Osteocyte (in vitro differentiated cells): Measurements from ENCODE around the gene RAB5B. TPM values are rescaled to one million over a fixed set of nuclear protein-coding genes. Genes with fewer than 3 reads are reported as not detected.

Source experiments
- DNase-seq: peaks from one replicate; pipeline ENCODE4 v3.0.0; 2021; ENCODE audit warnings: mixed read lengths; ENCODE audit not compliant: unreplicated experiment; ENCODE audit errors: extremely low spot score
- H3K27ac Mint-ChIP-seq: one replicate; pipeline ENCODE4 v1.8.0; 2021; ENCODE audit warnings: mild to moderate bottlenecking, mixed read lengths; ENCODE audit not compliant: unreplicated experiment
- H3K27me3 Mint-ChIP-seq: one replicate; pipeline ENCODE4 v1.8.0; 2021; ENCODE audit warnings: mixed read lengths; ENCODE audit not compliant: unreplicated experiment
- H3K36me3 Mint-ChIP-seq: one replicate; pipeline ENCODE4 v1.8.0; 2021; ENCODE audit warnings: mixed read lengths; ENCODE audit not compliant: unreplicated experiment
- H3K4me1 Mint-ChIP-seq: one replicate; pipeline ENCODE4 v1.8.0; 2021; ENCODE audit warnings: mixed read lengths; ENCODE audit not compliant: unreplicated experiment
- H3K4me3 Mint-ChIP-seq: one replicate; pipeline ENCODE4 v1.8.0; 2021; ENCODE audit warnings: mild to moderate bottlenecking, moderate library complexity, mixed read lengths; ENCODE audit not compliant: unreplicated experiment
- H3K9me3 Mint-ChIP-seq: one replicate; pipeline ENCODE4 v1.8.0; 2021; ENCODE audit warnings: mixed read lengths; ENCODE audit not compliant: unreplicated experiment
- total RNA-seq: library from RNA; stranded (reverse); gene quantifications from 2 replicates; pipeline ENCODE4 v1.2.1, GENCODE V29; 2021
- TF ChIP-seq, protein P1 (sequence below): fragments of 200-600 bp; sonication (generic); IDR thresholded peaks from 2 replicates; pipeline ENCODE4 v1.5.0; 2021; ENCODE audit warnings: antibody characterized with exemption, mild to moderate bottlenecking, moderate library complexity

Gene RAB5B
- total RNA-seq, 1 donor from 2014 or later: 126 TPM

DNA sequence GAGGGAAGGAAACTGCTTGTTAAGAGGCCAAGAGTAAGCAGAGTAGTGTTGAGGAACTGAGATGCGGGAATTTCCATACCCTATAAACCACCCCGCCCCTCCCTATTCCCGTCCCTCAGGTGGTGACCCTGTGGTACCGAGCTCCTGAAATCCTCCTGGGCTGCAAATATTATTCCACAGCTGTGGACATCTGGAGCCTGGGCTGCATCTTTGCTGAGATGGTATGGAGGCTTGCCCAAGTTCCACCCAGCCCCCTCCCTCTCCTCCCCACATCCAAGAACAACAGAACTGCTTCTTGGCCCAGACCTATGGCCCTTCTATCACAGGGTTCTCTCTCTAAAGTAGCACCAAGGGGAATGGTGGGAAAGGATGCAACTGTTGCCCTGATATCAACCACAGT lies 4.5 kb upstream of the RAB5B start:
- Mint-ChIP-seq H3K36me3 (no peaks in the 10 kb centered on the region), H3K9me3 (no peaks in the 10 kb centered on the region), H3K27me3 (no peaks in the 10 kb centered on the region), H3K4me3 (no peak overlapping the region), H3K27ac (peak overlapping the region; percentile 11), H3K4me1 (peaks cover 23% of the 10 kb centered on the region)
- DNase-seq: no peak
- TF ChIP-seq, protein P1, sequence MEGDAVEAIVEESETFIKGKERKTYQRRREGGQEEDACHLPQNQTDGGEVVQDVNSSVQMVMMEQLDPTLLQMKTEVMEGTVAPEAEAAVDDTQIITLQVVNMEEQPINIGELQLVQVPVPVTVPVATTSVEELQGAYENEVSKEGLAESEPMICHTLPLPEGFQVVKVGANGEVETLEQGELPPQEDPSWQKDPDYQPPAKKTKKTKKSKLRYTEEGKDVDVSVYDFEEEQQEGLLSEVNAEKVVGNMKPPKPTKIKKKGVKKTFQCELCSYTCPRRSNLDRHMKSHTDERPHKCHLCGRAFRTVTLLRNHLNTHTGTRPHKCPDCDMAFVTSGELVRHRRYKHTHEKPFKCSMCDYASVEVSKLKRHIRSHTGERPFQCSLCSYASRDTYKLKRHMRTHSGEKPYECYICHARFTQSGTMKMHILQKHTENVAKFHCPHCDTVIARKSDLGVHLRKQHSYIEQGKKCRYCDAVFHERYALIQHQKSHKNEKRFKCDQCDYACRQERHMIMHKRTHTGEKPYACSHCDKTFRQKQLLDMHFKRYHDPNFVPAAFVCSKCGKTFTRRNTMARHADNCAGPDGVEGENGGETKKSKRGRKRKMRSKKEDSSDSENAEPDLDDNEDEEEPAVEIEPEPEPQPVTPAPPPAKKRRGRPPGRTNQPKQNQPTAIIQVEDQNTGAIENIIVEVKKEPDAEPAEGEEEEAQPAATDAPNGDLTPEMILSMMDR: no peak

DNA sequence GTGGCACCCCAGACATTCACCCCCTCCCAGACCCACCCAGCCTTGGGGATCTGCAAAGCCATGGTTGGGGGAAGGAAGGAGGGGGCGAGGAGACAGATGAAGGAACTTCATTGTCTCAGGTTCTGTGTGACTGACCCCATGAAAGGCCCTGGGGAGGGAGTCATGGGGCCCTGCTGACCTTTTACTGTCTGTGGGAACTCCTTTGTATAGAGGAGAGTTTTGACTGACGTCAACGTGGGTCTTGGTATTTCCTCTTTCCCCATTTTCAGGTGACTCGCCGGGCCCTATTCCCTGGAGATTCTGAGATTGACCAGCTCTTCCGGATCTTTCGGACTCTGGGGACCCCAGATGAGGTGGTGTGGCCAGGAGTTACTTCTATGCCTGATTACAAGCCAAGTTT lies 3.1 kb upstream of the RAB5B start:
- DNase-seq: no peak
- no peak overlapping the region for H3K4me3 Mint-ChIP-seq
- H3K27ac Mint-ChIP-seq: peak overlapping the region; percentile 19

DNA sequence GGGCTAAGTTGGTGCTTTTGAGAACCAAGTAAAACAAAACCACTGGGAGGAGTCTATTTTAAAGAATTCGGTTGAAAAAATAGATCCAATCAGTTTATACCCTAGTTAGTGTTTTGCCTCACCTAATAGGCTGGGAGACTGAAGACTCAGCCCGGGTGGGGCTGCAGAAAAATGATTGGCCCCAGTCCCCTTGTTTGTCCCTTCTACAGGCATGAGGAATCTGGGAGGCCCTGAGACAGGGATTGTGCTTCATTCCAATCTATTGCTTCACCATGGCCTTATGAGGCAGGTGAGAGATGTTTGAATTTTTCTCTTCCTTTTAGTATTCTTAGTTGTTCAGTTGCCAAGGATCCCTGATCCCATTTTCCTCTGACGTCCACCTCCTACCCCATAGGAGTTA lies 1.8 kb upstream of the RAB5B start:
- no peaks in the 10 kb centered on the region for H3K9me3 Mint-ChIP-seq
- DNase-seq: no peak
- H3K27ac Mint-ChIP-seq: no peak overlapping the region
- no peaks in the 10 kb centered on the region for H3K27me3 Mint-ChIP-seq
- TF ChIP-seq, protein P1: no peak
- peaks cover 16% of the 10 kb centered on the region for H3K4me1 Mint-ChIP-seq
- no peaks in the 10 kb centered on the region for H3K36me3 Mint-ChIP-seq
- no peak overlapping the region for H3K4me3 Mint-ChIP-seq

More for the DNA sequence above, 3.1 kb upstream of the RAB5B start:
- H3K27me3 Mint-ChIP-seq: no peaks in the 10 kb centered on the region
- no peaks in the 10 kb centered on the region for H3K36me3 Mint-ChIP-seq
- TF ChIP-seq, protein P1: no peak
- H3K9me3 Mint-ChIP-seq: no peaks in the 10 kb centered on the region
- H3K4me1 Mint-ChIP-seq: peaks cover 22% of the 10 kb centered on the region

DNA sequence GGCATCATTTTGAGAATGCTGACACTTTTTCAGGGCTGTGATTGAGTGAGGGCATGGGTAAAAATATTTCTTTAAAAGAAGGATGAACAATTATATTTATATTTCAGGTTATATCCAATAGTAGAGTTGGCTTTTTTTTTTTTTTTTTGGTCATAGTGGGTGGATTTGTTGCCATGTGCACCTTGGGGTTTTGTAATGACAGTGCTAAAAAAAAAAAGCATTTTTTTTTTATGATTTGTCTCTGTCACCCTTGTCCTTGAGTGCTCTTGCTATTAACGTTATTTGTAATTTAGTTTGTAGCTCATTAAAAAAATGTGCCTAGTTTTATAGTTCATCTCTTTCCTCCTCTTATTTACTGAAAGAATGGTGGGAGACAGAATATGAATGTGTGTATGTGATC lies 1.4 kb upstream of the RAB5B start:
- Mint-ChIP-seq H3K36me3 (no peaks in the 10 kb centered on the region), H3K27me3 (no peaks in the 10 kb centered on the region), H3K4me3 (no peak overlapping the region), H3K4me1 (peaks cover 15% of the 10 kb centered on the region), H3K27ac (no peak overlapping the region), H3K9me3 (no peaks in the 10 kb centered on the region)
- DNase-seq: no peak
- TF ChIP-seq, protein P1: no peak

DNA sequence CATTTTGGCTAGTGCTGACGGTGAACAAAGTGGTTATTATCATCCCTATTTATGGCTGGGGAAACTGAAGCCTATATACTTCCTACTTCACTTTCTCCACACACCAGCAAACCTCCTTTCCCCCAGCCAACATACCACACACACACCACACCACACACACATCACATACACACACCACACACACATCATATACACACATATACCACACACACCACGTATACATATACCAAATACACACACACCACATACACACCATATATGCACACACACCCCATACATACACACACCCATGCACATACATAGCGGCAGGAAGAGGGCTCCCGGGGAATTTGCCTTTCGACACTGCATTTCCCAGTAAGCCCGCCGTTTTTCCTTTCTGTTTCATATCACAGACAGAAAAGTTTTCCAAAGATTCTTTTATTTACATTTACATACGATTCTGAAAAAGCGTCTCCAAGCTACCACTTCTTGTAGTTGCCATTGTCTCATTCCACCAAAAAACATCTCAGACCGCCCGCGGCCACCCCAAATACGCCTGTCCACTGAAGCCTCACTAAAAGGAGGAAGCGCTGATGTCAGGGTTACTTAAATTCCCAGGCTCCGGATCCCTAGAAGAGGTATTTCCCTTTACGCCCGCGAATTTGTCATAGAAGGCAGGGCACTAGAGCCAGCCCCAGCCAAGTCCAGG lies 823 bp upstream of the RAB5B start:
- H3K4me3 Mint-ChIP-seq: no peak overlapping the region
- no peaks in the 10 kb centered on the region for H3K9me3 Mint-ChIP-seq
- peaks cover 10% of the 10 kb centered on the region for H3K4me1 Mint-ChIP-seq
- H3K36me3 Mint-ChIP-seq: no peaks in the 10 kb centered on the region
- no peak overlapping the region for H3K27ac Mint-ChIP-seq
- no peak for DNase-seq
- no peaks in the 10 kb centered on the region for H3K27me3 Mint-ChIP-seq
- TF ChIP-seq, protein P1: no peak
